H54 (cell line): ENCODE measurements around the gene PAPSS1.
"Not testable (repeated sequence)": the region's sequence is repeated elsewhere in the genome, so short reads cannot be mapped to it uniquely, and the experiment has no call there.

Source experiments
- DNase-seq: peaks from one replicate; pipeline ENCODE4 v3.0.0; 2011; ENCODE audit warnings: low spot score, mixed read lengths; ENCODE audit not compliant: insufficient read length
- FAIRE-seq: peaks from 3 replicates; lab custom pipeline; 2011; peaks lifted over from hg19 to GRCh38; lab: Jason Lieb, UNC
- POLR2A ChIP-seq: IDR thresholded peaks from 2 replicates; pipeline ENCODE4 v1.6.1; 2011; ENCODE audit warnings: low read depth, mild to moderate bottlenecking, low read length

The PAPSS1 gene

GRCh38 chr4:107714256-107714655 lies 5.8 kb downstream of the PAPSS1 start:
- TF ChIP-seq POLR2A = no peak
- no peak for DNase-seq
- no peak for FAIRE-seq

- TF ChIP-seq POLR2A = no peak
- FAIRE-seq (no peak), DNase-seq (no peak)
Observed at GRCh38 chr4:107712236-107712635, 7.8 kb downstream of the PAPSS1 start.

GRCh38 chr4:107711831-107712230 lies 8.2 kb downstream of the PAPSS1 start:
- no peak for DNase-seq
- FAIRE-seq = no peak
- no peak for TF ChIP-seq POLR2A

GRCh38 chr4:107710493-107711459 lies 9.3 kb downstream of the PAPSS1 start:
- no peak for TF ChIP-seq POLR2A
- FAIRE-seq (no peak), DNase-seq (no peak)

GRCh38 chr4:107709916-107710315 lies 10.1 kb downstream of the PAPSS1 start:
- no peak for TF ChIP-seq POLR2A
- DNase-seq = no peak

GRCh38 chr4:107708225-107708624 lies 11.8 kb downstream of the PAPSS1 start:
- DNase-seq (no peak), FAIRE-seq (no peak)
- TF ChIP-seq POLR2A = no peak

More at GRCh38 chr4:107709916-107710315, 10.1 kb downstream of the PAPSS1 start:
- FAIRE-seq = no peak

- no peak for TF ChIP-seq POLR2A
- FAIRE-seq = no peak
- no peak for DNase-seq
Observed at GRCh38 chr4:107705742-107706556, 14.1 kb downstream of the PAPSS1 start.

GRCh38 chr4:107701565-107701964 lies 18.5 kb downstream of the PAPSS1 start:
- TF ChIP-seq POLR2A = no peak
- FAIRE-seq = no peak
- no peak for DNase-seq

GRCh38 chr4:107699466-107700206 lies 20.4 kb downstream of the PAPSS1 start:
- no peak for FAIRE-seq
- DNase-seq = no peak
- no peak for TF ChIP-seq POLR2A

- DNase-seq, FAIRE-seq: not testable (repeated sequence)
Observed at GRCh38 chr4:107696187-107696586, 23.8 kb downstream of the PAPSS1 start.

- DNase-seq (no peak), FAIRE-seq (no peak)
- TF ChIP-seq POLR2A = no peak
Observed at GRCh38 chr4:107693132-107693531, 26.9 kb downstream of the PAPSS1 start.

GRCh38 chr4:107692202-107692601 lies 27.8 kb downstream of the PAPSS1 start:
- DNase-seq = no peak
- no peak for TF ChIP-seq POLR2A
- no peak for FAIRE-seq

- no peak for DNase-seq
- no peak for TF ChIP-seq POLR2A
Observed at GRCh38 chr4:107691378-107691777, 28.7 kb downstream of the PAPSS1 start.

More at GRCh38 chr4:107691378-107691777, 28.7 kb downstream of the PAPSS1 start:
- FAIRE-seq = no peak
